ENCODE data around the gene CAMTA1. TPM values are rescaled to one million over a fixed set of nuclear protein-coding genes. Genes with fewer than 3 reads are reported as not detected.
A peak's percentile ranks its signal among the peaks of the same experiment; 100 is the strongest.

CAMTA1 gene
- total RNA-seq, 1 experiment from 2014 or later: 69.0 TPM

- no peak for DNase-seq (ENCODE audit: low read depth)
Measured at GRCh38 chr1:6923955-6924881, 139.0 kb downstream of the CAMTA1 start.

- no peak for DNase-seq (ENCODE audit: low read depth)
Measured at GRCh38 chr1:6924891-6925290, 139.6 kb downstream of the CAMTA1 start.

GRCh38 chr1:6927626-6928025 is 142.4 kb downstream of the CAMTA1 start:
- DNase-seq (ENCODE audit: low read depth): no peak

DNA sequence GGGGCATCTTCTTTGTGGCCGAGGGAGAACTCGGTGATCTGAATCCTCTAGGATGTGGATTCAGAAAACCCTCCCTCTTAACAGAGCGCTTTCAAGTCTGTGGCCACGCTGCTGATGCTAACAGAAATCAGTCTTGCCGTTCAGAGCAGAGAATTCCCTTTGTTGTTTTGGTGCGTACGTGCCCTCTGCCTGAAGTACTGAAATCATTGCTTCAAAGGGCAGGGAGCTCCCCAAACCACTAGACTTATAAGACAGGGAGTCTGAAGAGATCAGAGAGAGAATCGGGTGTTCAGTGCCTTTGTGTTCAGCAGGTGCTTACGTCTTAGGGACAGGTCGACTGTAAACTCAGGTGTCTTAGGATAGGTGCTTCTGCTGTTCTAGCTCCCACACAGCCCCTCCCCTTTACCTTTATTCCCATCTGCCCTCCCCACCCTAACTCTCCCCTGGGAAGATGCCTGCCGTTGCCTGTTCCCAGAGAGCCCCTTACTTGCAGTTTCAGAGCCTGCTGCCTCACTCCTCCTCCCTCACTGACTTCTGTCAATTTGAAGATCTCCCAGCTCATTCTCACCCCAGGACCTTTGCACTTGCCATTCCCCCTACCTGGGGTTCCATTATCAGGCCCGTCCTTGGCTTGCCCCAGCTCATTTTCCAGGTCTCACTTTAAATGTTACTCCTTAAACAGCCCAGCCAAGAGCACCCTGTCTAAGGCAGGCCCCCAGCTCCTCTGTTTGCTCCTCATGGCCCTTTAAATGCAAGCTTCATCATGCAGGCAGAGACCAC is 143.0 kb downstream of the CAMTA1 start:
- no peak for DNase-seq (ENCODE audit: low read depth)

- DNase-seq (ENCODE audit: low read depth): no peak
Measured at GRCh38 chr1:6930732-6931300, 145.6 kb downstream of the CAMTA1 start.

DNA sequence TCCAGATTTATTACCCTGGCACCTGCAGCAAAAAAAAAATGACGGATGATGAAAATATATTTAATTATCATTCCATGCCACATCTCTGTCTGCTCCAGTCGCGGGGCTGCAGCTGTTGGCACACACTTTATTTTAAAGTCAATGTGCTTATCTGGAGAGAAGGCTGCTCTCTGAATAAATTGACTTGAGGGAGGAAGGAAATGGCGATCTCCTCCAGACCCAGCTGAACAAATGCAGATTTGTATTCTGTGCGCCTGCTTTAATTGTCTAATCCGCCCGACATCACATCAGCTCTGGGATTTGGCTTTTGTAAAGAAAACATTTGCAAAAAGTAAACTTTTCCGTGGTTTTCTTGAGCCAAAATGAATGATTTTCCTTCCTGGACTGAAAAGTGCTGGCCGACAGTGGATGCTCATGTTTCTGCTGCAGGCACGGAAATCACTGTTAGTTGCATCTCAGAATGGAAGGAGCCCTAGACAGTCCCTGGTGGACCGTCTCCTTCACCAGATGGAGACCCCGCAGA is 150.2 kb downstream of the CAMTA1 start:
- DNase-seq (ENCODE audit: low read depth): peak; percentile 31

DNA sequence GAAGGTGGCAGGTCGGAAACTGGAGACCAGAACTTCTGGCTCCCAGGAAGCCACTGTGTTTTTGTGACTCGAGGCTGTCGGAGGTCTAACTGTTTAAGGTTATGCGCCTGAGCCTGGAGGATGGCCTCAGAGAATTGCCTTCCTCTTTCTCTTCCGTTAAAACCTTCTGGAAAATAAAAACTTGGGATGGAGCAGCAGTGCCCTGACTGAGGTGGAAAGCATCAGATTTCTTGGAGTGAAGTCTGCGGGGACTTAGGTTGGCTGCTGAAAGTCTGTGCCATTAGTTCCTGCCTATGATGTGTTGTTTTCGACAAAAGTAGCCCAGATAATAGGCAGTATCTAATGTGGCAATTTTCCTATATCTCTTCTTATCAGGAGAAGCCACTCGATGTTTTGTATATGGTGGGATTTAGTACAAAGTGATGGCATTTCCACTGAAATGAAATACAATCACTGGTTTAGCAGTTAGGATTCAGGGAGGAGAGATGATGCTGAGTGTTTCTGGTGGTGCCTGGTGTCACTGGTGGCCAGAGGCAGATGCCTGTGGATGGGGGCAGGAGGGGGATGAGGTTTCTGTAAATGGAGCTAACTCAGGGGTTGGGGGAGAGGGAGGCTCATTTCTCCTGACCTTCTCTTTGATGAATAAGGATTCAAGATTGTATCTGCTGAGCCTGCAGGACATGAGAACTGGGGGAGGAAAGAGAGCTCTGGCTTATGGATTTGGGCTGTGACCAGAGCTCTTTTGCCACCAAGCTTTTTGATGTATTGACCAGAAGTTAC is 150.8 kb downstream of the CAMTA1 start:
- DNase-seq (ENCODE audit: low read depth): no peak

- DNase-seq (ENCODE audit: low read depth): no peak
Measured at GRCh38 chr1:6937048-6937447, 151.8 kb downstream of the CAMTA1 start.

DNA sequence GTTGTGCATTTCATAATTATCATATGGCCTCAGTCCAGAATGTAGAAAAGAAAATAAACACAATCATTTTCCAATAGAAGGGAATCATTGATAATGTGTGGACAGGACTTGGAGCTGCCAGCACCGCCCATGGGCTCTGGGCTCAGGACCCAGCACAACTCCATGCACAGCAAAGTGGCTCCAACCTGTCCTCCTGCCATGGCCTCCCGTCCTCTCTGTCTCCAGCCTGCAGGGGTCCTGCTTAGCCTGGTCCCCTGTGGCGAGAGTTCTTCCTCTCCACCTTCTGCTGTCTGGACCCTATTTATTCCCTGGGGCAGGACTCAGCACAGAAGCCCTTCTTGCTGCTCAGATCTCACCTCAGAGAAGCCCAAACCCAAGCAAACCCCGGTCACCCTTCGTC is 154.1 kb downstream of the CAMTA1 start:
- DNase-seq (ENCODE audit: low read depth): no peak

DNA sequence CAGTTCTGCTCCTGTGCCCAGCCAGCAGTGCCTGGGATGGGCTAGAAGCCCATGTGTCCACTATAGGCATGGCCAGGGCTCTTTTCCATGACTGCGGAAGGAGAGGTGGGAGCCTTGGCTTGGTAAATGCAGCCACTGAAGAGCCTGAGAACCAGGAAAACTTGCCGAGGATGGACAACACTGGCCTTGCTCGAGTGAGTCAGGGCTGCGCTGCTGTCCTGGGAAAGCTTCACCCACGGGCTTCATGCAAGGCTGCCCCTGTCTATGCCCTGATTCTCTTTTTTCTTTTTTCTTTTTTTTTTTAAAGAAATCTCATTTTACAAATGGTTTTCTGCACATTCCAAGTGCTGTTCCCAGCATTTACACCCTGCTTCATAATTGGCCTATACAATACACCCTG is 156.5 kb downstream of the CAMTA1 start:
- DNase-seq (ENCODE audit: low read depth): no peak

DNA sequence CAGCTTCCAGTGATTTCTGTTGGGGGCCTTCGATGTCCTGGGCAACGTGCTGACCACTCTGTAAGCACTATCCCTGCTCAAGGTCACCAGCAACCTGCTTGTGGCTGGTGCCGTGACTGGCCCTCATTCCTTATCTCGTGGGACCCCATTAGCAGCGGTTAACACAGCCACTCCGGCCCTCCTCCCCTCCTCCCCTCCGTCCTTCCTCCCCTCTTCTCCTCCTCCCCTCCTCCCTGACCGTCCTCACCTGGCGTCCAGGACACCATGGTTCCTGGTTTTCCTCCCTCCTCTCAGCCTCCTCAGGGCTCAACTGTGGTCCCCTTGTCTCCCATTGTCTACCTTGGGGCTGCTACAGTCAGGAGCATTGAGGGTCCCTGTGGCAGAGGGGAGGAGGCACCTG is 157.7 kb downstream of the CAMTA1 start:
- DNase-seq (ENCODE audit: low read depth): no peak

DNA sequence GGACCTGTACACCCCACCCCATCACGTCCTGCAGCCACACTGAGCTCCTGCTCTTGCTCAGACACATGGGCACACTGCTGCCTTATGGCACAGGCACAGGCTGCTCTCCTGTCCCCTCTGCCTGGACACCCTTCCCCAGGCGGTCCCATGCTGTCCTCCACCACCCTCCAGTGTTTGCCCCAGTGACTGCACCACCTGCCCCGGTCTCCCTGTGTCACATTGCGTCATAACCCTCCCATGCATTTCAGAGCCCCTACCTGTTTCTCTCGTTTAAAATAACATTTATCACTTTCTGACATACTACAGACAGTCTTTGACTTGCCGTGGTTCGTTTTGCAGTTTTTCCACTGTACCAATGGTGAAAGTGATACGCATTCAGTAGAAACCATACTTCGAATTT is 159.2 kb downstream of the CAMTA1 start:
- no peak for DNase-seq (ENCODE audit: low read depth)

GRCh38 chr1:6947952-6948351 is 162.7 kb downstream of the CAMTA1 start:
- DNase-seq (ENCODE audit: low read depth): no peak

DNA sequence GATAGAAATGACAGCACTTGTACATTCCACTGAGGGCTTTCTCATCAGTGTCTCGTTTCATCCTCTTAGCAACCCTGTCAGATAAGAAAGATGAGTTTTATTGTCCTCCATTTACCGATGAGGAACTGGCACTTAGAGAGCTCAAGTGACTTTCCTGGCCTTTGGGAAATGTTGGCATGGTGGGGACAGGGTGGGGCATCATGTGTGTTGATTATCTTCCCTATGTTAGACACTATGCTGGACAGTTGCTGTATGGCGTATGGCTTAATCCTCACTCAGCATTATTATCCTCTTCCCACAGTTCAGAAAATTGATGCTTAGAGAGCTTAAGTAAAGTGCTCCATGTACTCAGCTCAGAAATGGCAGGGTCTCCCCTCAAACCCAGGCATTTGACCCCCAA is 163.2 kb downstream of the CAMTA1 start:
- DNase-seq (ENCODE audit: low read depth): no peak

DNA sequence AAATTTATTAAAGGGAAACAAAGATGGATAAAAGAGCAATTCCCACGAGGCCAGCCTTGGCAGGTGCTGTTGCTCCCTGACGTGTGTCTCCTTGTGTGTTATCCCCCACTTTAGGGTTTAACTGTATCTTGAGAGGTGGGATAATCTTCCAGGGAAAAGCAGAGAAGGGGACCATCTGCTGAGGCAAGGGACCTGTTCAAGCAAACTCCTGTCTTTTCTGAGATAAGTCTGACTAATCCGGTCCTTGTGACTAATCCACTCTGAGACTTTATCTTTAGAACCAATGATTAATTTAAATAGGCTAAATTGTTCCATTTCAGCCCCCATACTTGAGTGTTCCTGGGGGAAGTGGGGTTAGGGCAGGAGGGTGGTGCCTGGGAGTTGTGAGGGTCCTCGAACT is 163.6 kb downstream of the CAMTA1 start:
- no peak for DNase-seq (ENCODE audit: low read depth)

- no peak for DNase-seq (ENCODE audit: low read depth)
Measured at GRCh38 chr1:6950001-6950765, 164.9 kb downstream of the CAMTA1 start.

DNA sequence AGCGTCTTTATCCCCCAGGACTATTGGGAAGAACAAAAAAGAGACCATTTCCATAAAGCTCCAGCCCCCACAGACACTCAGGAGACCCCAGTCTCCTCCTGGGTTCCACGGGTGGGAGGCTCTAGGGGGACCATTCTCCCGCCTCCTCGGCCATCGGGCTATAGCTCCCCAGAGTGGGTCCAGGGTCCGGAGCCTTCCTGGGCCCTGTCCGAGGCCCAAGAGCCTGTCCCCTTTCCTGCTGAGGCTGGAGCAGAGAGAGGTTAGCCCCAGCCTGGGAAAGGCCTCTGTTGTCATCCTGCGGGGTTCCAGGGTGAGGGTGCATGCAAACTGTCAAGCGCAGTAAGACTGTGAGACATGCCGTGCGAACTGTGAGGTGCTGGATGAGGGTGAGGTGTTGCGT is 166.3 kb downstream of the CAMTA1 start:
- no peak for DNase-seq (ENCODE audit: low read depth)

DNA sequence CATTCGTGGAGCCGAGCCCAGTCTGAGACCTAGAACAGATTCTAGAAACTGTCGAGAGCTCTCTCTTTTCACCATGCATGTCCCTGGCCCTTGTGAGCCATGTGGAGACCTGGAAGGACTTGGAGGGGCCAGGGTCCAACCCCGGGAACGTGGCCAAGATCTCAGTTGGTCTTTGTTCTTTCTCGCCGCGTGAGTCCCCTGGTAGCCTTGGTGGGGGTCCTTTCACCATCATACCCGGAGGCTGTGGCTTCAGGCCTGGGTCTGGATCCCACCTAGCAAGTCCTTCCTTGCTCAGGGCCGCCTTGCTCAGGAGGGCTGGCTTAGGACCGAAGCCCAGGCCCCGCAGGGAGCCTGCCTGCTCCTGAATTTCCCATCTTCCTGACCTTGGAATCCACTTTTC is 168.0 kb downstream of the CAMTA1 start:
- DNase-seq (ENCODE audit: low read depth): no peak

DNA sequence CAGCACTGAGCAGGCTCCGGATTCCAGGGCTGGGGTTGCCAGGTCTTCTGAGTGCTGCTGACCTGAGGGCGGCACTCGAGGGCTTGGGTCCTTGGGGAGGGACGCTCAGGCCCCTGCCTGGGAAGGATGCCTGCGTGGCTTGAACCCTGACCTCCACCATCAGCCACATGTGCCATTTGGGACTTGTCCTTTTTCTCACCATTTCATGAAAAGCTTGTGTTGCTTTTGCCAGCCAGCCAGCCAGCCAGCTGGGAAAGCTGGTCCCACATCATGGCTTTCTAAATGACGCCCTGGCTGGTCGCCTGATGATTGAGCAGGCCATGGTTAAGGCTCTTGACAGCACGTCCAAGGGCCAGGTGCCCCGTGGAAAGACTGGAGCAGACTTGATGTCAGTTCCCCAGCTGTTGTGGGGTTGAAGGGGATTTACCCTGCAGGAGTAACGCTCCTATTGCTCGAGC is 168.7 kb downstream of the CAMTA1 start:
- no peak for DNase-seq (ENCODE audit: low read depth)

GRCh38 chr1:6954591-6954990 is 169.3 kb downstream of the CAMTA1 start:
- DNase-seq (ENCODE audit: low read depth): no peak

Data from LHCN-M2 (cell line).